ENCODE measurements around the gene MYH9.

The MYH9 gene

DNA sequence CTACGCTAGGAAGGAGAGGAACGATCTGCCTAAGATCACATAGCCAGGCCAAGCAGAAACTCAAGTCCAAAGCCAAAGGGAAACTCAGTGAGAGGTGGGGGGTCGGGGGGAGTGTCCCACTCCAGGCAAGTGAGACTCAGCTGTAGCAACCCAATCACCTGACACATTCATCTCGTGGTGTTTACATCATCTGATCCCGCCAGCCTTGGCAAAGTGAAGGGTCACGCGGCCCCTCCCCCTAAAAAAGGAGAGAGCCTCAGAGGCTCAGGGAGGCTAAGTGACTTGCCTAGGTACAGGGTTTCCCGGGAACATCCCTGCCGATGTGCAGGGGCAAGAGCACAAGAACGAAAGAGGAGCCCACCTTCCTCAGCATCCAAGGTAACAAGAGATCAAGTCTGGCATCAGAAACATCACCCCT, 21.5 kb downstream of the MYH9 start:
- no peak for DNase-seq

DNA sequence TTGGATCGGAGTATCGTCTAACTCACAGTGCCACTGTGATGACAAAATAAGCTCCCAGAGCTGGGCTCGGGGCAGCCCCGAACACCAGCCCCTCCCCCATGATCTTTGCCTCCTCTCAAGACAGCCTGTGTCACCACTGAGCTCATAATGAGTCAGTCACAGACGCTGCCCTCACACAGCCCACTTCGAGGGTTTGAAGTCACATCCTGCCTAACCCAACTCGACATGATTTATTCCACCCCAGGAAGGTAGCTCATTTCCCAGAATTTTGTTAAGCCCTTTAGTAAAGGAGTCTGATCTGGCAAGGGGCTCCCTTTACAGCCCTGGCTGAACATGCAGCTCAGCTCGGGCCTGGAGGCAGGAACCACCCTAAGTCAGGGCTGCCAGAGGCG, 22.8 kb downstream of the MYH9 start:
- DNase-seq = peak; percentile 99

DNA sequence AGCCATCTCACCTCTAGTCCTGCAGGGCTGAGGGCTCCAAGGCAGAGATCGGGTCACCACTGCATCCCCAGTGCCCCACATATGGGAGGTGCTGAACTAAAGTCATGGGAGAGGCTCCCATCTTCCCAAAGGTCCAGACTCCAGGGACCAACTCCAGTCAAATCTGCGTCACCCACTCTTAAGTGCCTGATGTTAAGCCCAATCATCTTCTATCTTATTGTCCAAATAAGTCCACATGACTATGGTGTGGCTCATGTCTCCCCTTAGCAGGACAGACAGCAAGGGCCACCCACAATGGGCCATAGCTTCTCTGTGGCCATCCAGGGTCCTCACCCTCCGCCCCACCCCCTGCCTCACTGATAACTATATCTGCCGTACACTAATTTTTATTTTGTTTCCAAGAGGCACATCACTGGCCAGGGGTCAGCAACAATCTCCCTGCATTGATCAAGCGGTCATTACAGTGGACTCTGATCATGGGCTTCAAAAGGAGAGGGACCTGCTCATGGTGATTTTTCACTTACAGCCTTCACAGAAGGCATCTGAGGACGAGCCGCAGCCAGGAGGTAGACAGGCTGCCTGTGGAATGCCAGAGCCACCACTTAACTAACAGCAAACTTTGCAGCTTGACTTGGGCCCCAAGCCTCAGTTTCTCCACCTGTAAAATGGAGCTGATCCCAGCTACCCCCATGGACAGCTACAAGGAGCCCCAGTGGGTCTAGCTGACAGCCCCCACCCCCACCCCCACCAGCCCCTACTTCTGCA, 23.3 kb downstream of the MYH9 start:
- DNase-seq = no peak

DNA sequence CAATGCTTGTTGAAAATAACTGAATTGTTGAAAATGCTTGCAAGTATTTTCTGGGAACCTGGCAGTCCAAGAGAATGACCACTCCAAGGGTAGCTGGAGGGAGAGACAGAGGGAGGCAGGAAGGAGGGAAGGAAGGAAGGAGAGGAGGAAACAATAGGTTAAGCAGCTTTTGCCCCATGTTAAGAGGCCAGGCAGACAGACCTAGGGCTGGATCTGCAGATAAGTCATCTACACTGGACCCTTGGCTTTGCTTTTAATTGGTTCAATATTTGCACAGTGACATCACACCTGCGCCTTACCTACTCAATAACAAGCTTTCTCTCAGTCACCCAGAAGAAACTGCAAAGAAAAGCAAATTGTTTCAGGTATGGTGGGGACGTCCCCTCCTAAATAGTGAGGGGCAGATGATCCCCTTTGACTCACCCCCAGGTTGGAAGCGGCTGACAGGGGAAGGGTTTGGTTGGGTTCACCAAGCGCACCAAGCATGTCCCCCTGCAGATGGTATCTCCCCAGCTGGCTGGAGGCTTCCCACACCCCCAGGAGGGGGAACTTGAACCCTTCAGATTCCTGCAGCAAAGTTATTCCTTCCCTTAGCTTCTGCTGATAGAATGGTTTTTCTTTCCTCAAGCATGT, 24.3 kb downstream of the MYH9 start:
- no peak for DNase-seq

DNA sequence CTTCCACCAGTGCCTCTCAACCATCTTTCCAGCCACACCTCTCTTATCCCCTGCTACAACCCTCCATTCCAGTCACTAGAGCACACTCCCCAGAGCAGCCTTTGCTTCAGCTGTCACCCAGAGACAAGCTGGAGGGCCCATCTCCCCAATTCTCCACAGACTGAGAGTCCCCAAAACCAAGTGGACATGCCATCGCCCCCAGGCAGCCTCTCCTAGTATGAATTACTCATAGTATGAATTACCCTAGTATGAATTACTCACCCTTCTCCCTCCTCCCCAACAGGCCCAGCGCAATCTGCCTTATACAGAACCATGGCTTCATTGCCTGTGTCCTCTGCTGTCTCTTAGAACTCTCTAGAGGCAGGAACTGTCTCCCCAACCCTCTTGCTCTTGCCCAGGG, 24.8 kb downstream of the MYH9 start:
- peak; percentile 75 for DNase-seq

DNA sequence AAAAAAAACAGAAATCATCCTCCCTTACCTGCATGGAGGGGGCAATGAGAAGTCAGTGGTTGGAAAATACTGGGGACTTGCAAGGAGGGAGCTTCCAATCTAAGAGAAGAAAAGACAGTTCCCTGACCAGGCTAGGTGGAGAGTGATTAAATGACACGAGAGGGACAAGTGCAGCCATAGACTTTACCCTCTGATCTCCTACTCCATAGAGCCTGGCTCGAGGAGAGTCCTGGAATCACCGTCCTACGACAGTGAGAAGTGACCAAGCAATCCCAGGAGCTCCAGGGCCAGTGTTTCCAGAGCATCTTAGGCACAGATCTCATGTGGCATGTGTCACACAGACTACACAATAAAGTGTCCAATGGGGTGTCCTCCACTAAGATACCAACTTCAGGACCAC, 25.7 kb downstream of the MYH9 start:
- no peak for DNase-seq

DNA sequence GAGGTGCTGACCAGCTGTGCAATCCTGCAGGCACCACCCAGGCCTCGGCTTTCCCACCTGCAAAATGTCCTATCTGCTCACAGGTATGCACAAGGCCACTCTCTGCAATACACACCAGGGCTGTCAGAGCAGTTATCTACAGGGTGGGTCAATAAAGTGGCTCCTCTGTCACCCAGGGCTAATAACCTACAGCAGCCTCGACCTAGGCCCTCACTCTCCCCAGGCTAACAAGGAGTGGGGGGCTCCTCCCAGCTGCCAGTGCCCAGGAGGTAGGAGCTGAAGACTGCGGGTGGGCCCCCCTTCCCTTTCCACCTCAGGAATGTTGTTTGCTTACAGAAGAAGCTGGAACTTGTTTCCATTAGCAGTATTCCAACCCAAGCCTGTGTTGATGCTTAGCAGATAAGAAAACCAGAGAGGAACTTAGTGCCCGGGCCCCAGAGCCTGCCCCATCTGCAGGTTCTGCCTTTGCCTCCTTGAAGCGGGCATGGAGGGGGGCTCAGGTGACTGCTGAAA, 26.8 kb downstream of the MYH9 start:
- peak; percentile 52 for DNase-seq

DNA sequence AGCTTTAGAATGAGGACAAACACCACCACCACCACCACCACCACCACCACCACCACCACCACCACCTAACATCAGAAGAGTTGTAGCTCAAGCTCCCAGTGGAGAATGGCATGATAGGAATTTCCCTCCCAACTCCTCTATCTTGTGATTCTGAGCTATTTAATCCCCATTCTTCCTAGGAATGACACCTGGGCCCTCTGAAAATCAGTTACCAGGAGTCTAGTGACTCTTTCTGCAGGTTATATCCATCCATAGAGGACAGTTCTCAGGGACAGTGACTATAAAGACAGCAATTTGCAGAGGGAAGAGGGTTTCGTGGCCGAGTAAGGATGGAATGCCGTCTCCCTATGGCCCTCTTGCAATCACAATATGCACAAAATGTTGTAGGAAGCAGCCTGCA, 27.8 kb downstream of the MYH9 start:
- DNase-seq = no peak

DNA sequence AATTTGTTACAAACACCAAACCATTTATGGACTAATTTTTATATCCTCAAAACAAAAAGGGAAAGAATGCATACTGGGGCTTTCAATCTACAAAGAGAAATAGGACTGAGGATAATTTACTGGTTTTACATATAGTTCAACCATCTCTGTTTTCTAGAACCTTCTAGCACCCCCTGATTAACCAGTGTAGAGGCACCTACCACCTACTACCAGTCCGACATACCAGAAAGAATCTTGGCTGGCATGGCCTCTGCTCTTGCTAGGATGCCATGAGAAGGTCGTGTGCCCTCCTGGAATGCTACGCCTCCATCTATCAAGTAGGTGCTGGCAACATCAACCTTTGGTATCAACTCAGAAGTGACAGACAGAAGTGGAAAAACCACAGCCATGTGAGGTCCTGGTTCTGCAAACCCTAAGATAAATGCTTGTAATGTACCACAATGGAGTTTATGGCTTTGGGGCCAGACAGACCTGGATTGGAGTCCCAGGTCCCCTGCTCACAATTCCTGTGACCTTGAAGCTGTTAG, 28.2 kb downstream of the MYH9 start:
- no peak for DNase-seq

DNA sequence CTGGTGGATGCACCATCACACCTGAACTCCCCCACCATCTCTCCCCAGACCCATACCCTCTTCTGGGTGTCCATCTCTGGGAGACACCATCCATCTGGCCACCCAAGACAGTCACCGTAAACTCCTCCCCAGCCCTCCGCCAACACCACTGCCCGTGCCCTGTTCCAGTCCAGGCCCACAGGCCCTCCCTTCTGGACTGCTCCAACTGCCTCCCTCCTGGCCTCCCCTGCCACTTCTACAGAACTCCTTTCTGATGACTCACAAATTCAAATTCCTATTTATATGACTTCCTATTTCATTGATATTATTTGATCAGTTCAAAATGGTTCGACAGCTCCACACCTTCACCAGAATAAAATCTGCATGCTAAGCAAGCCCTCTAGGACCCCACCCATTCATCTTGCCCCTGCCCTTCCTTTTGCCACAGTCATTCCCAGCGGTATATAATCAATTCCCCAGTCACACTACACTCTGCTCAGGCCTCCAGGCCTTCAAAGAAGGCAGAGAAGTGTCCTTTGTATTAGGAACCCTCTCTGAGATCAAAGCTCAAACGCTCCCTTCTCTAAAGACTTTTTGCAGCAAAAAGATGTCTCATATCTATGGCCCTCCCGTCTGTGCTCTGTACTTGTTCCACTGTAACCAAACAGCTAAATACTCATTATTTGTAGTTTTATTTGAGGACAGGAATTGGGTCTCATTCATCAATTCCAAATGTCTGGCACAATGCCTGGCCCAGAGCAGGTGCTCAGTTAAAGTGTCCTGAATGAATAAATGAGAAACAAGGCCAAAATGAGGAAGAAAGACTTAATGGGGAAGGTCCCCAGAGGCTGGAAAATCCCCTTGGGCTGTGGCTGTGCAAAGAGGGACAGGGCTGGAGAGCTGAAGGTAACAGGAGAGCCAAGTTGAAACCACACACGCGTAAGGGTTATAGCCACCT, 29.0 kb downstream of the MYH9 start:
- peak; percentile 76 for DNase-seq

DNA sequence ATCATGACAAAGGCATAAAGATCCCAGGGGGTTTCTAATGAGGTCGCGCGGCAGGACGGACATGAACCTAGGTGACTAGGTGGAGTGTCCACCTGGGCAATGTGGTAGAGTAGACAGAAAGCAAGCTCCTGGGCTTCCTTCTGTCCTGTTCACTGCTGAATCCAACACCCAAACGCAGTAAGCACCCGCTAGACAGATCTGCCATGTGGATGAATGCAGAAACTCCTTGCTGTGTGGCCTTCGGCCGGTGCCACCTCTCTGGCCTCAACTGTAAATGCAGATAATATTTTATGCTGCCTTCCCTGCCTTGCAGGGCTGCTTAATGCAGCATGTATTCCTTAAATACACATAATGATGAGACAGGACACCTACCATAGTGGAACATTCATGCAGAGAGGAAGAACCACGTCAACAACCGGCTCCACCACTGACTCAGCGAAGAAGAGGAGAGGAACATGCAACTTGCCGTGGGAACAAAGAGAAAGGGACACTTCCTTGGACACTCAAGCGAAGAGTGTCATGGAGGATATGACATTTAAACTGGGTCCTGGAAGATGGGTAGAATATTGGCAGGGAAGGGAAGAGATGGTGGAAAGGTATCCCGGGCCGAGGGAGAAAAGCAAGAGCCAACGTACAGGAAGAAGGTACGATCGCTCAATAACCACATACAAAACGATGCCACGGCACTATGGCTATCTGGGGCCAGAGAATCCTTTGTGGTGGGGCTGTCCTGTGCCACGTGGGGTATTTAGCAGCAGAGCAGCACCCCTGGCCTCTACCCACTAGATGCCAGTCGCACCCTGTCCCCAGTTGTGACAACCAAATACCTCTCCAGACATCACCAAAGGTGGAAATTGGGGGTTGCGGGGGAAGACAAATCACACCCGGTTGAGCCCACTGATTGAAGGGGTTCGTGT, 30.8 kb downstream of the MYH9 start:
- DNase-seq = no peak

DNA sequence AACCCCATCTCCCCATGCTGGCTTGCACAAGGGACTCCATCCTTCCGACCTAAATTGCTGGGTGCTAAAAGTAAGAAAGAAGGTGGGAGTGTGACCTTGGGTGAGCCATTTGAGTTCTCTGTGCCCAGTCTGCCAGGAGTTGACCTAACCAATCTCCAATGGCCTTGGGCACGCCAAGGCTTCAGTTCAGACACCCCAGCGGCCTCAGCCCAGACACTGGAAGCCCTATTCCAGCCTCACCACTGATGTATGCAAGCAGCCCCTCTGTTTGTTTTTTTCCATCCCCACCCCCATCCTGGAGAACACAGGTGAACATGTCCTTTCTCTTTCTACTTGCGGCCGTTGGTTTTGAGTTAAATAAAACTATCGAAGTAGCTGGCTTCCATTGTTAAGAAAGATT, 31.9 kb downstream of the MYH9 start:
- no peak for DNase-seq

DNA sequence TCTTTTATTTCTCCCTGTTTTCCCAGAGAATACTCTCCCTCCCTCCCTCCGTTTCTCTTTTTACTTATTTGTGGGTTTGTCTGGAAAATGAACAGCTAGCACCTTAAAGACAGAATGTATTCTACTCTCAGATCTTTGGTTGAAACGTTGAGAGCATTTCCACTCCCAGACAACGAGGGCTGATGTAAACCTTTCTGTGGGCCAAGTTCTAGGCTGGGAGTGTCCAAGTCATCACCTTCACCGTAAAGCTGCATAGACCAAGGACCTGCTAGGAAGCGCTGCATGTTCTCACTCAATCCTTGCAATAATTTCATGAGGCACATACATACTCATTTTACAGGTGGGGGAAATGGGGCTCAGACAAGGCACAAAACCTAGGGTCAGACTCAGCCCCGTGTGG, 32.4 kb downstream of the MYH9 start:
- DNase-seq = no peak

DNA sequence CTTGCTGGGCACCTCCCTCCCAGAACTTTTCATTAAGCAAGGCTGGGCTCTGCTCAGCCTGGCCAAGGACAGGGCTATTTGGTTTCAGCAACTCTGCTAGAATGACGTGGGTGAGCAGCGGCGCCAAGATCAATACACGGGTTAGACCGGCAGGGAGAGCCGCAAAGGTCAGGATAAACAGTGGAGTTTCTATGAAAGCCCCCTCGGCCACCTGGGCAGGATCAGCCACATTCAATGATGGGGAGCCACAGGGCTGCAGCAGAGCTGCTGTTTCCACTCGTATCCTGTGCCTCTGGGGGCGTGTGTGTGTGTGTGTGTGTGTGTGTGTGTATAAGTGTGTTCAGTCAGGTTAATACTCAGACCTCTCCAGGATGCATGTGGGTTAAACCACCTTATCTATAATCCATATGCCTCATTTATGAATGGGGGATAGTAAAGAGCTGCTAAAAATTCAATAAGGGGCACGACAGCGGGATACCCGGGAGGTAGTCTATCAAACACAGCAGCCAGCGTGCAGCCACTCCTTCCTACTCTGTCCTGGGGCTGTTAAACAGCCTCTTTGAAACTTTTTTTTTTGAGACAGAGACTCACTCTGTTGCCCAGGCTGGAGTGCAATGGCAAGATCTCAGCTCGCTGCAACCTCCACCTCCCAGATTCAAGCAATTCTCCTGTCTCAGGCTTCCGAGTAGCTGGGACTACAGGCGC, 34.8 kb downstream of the MYH9 start:
- peak; percentile 60 for DNase-seq

DNA sequence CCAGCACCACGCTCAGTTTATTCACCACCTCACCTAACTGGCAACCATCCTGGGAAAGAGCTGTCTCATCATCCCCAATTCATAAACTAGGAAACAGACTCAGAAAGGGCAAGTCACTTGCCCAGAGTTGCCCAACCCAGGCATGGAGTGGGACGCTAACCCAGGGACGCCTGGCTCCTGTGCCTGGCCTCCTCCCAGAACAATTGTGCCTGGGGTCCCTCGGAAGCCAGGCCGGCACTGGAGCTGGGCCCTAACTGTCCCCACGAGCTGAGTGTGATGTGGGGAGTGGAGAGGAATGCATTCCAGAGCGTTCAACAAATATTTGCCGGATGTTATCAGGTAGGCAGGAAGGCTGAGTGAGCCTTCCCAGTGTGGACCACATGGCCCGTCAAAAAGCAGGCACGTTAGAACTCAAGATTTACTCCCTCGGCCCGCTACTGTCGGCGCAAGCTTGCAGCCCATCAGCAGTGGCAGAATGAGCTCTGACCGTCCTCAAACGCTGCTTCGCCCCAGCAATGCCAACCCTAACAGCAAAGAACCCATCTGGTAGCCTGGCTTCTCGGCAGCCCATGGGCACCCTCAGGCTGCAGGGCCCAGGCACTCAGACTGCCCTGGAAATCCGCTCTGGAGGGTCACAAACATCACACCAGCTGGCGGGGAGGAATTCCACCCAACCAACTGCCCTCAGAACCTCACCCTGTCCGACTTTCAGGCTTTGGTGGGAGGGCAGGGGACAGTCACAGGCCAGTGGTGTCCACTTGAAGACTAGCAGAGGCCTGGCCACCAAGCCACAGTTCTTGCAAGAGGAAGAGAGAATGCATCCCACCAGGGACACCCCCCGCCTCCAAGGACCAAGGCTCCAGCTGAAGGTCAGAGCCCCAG, 35.6 kb downstream of the MYH9 start:
- DNase-seq = no peak

DNA sequence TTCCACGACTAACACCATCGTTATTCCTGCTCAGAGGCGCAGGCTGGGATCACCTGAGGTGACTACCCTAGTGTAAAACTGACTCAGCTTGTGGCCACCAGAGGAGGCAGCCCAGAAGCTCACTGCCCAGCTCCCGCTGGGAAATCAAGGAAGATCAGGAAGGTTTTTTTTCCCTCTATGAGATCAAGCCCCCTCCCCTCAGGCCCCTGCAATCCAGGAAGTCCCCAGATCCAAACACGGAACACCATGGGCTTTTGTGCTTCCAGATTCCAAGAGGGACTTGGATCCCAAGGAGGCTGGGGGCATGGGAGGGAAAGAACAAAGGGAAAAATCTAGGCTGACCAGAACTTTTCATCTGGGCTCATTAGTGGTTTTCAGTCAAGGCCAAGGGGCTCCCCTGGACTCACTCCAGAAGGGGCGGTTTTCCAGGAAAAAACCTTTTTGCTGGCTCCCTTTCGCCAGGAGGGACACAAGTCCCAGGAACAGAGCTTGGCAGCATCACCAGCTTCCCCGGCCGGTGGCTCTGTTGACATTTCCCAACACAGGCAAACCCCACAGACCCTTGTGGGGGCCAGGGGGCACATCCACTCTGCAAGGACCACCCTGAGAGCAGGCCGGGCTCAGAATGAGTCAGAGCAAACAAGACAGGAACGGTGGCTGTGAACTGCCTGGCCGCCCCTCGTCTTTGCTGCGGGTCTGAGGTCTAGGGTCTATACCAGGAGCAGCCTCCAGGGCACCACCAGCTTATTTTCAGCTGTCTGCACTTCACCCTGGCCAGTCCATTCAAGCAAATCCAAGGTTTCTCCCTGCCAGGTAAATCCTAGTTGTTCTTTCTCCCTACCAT, 36.8 kb downstream of the MYH9 start:
- peak; percentile 50 for DNase-seq

DNA sequence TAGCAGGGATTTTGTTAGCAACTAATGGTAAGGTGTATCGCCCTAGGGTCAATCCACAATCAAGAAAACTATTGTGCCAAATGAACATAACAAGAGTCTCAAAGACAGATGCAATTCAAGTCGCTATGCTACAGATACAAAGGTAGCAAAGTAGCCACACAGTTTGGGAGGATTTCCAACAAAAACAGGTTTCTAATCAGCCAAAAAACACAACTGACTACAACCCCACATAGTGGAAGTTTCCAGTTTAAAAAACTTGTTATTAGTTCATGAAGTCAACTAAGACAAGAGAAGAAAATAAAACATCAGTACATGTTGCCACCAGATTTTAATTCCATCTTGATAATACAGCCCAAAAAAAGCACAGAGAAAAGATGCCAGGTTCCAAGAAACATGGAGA, 38.0 kb downstream of the MYH9 start:
- no peak for DNase-seq

DNA sequence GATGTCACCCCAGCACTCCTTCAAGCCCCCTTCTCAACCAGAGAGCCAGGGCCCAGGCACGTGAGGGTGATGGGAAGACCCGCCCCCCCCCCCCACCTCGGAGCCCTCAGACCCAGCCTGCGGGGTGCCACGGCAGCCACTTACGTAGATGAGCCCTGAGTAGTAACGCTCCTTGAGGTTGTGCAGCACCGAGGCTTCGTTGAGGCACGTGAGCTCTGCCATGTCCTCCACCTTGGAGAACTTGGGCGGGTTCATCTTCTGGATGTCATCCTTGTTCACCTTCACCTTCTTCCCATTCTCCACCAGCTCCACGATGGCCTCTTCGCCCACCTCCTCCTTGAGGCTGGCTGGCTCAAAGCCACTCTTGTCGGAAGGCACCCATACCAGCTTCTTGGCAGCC, 39.0 kb downstream of the MYH9 start:
- no peak for DNase-seq

DNA sequence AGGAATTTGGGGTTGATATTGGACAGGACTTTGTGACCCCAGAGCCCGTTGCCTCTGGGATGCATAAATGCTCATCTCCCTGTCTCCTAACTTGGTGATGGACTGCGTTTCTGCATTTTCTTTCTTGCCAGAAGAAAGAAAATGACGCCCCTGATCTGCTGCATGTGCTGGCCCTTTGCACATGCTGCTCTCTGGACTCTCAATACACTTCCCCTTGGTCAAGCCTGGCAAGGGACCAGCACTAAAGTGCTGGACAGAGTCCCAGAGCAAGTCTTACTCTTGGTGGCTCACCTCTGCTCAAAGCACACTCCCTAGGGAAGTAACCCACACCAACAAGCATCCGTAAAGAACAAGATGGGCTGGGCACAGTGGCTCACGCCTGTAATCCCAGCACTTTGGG, 40.7 kb downstream of the MYH9 start:
- DNase-seq = no peak
